ENCODE results near the gene DYNC1LI1.

- TF ChIP-seq CTCF (conservative IDR thresholded peaks at IDR 0.05 in 1 of 2, IDR thresholded peaks at IDR 0.05 in 1 of 2; ENCODE audit: low read depth in 1 of 2, low read length in 2 of 2): no peak
- no peak for TF ChIP-seq EZH2 (IDR thresholded peaks at IDR 0.05; ENCODE audit: low read length, missing control alignments)
These were observed 8.0 kb downstream of the DYNC1LI1 start for GRCh38 chr3:32562640-32563039.
